CD8-positive, alpha-beta memory T cell (primary cell): ENCODE measurements around the gene IQCN. TPM values are rescaled to one million over a fixed set of nuclear protein-coding genes. Genes with fewer than 3 reads are reported as not detected.

Experiments used
- CTCF ChIA-PET: fragments of 350-600 bp; sonication (Branson Sonifier 250); formaldehyde crosslinking; loops from one replicate; lab custom pipeline; 2021; ENCODE audit warnings: antibody characterized with exemption; lab: Charles Lee
- POLR2A ChIA-PET: fragments of 350-600 bp; sonication (Branson Sonifier 250); formaldehyde crosslinking; loops from one replicate; lab custom pipeline; 2021; ENCODE audit warnings: antibody characterized with exemption; lab: Charles Lee
- DNase-seq, 5 donors: peaks; one replicate each; pipeline versions ENCODE4 v3.0.0 to v3.0.0-alpha.2; 2020 to 2022; ENCODE audit warnings: mixed read lengths in 1 of 5
- H3K27ac ChIP-seq: one replicate; pipeline ENCODE4 v1.7.0; 2013; ENCODE audit warnings: low read depth, mild to moderate bottlenecking, low read length, moderate library complexity
- H3K27me3 ChIP-seq: 2 replicates; pipeline ENCODE4 v1.7.0; 2013; ENCODE audit warnings: low read length, mild to moderate bottlenecking; ENCODE audit not compliant: insufficient read depth, poor library complexity, severe bottlenecking
- H3K36me3 ChIP-seq: 2 replicates; pipeline ENCODE4 v1.7.0; 2013; ENCODE audit warnings: mild to moderate bottlenecking, low read length, moderate library complexity; ENCODE audit not compliant: insufficient read depth
- H3K4me1 ChIP-seq: 2 replicates; pipeline ENCODE4 v1.7.0; 2013; ENCODE audit warnings: mild to moderate bottlenecking, low read length, moderate library complexity; ENCODE audit not compliant: insufficient read depth
- H3K4me3 ChIP-seq: 2 replicates; pipeline ENCODE4 v1.7.0; 2013; ENCODE audit warnings: mild to moderate bottlenecking, low read length
- H3K9me3 ChIP-seq: 2 replicates; pipeline ENCODE4 v1.7.0; 2013; ENCODE audit warnings: mild to moderate bottlenecking, low read length
- H3K27ac Mint-ChIP-seq, 8 donors: one replicate each; pipeline ENCODE4 v1.8.0; 2020 to 2021; ENCODE audit warnings: mixed read lengths in 8 of 8, mild to moderate bottlenecking in 6 of 8, inconsistent platforms in 3 of 8, moderate library complexity in 3 of 8
- H3K27me3 Mint-ChIP-seq, 2 donors: one replicate each; pipeline ENCODE4 v1.8.0; 2020 to 2021; ENCODE audit warnings: mixed read lengths in 2 of 2, mild to moderate bottlenecking in 1 of 2, moderate library complexity in 1 of 2
- H3K36me3 Mint-ChIP-seq, 3 donors: one replicate each; pipeline ENCODE4 v1.8.0; 2020 to 2021; ENCODE audit warnings: mixed read lengths in 3 of 3, inconsistent platforms in 1 of 3, mild to moderate bottlenecking in 1 of 3
- H3K4me1 Mint-ChIP-seq, 3 donors: one replicate each; pipeline ENCODE4 v1.8.0; 2020 to 2021; ENCODE audit warnings: mixed read lengths in 3 of 3, inconsistent platforms in 1 of 3, mild to moderate bottlenecking in 1 of 3
- H3K4me3 Mint-ChIP-seq, 7 donors: one replicate each; pipeline ENCODE4 v1.8.0; 2020 to 2021; ENCODE audit warnings: mixed read lengths in 7 of 7, mild to moderate bottlenecking in 6 of 7, moderate library complexity in 4 of 7, inconsistent platforms in 2 of 7
- H3K9me3 Mint-ChIP-seq, 5 donors: one replicate each; pipeline ENCODE4 v1.8.0; 2020 to 2022; ENCODE audit warnings: mixed read lengths in 5 of 5, mild to moderate bottlenecking in 3 of 5, moderate library complexity in 2 of 5, inconsistent platforms in 1 of 5
- polyA plus RNA-seq: library from polyadenylated mRNA; unstranded; fragments of 300-500 nt; fragmentation: Illumina TruSeq; gene quantifications from one replicate; pipeline ENCODE4 v1.2.3, GENCODE V29; 2021
- total RNA-seq, 2 experiments: library from RNA; stranded (reverse); gene quantifications; one replicate each; pipeline ENCODE4 v1.2.3, GENCODE V29; 2021

Gene IQCN
- total and polyA plus RNA-seq, 3 experiments from 2014 or later: 0.31 to 1.3 (median 1.3) TPM

DNA sequence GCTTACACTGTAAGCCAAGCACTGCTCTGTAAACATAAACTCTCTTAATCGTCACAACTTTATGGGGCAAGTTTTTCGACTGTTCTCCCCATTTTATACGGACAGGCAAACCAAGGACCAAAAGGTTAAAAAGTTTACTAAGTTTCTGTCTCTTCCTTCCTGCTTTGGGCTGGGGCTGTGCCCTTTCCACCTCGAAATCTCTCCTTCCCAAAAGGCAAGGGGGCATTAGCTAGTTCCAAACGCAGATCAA, 4.9 kb upstream of the IQCN start:
- peaks cover 37 to 56% (median 38%) of the 10 kb centered on the region in 3 donors for H3K4me1 Mint-ChIP-seq
- H3K4me3 Mint-ChIP-seq: peak overlapping the region; percentile 89 to 98 (median 98)
- ChIA-PET POLR2A (interaction anchor here (0.6 to 6.5 kb wide), 21 partner anchors 12 to 1454 kb away, joined by 3 to 283 read pairs (median 11); partner anchors contain the start of genes LSM4, MAST3, MPV17L2 and RAB3A), CTCF (interaction anchor here (0.6 to 15.5 kb wide), 38 partner anchors 10 to 310 kb away, joined by 3 to 436 read pairs (median 6); partner anchors contain the start of genes LSM4, MPV17L2, PGPEP1 and RAB3A)
- peaks cover 0 to 50% of the 10 kb centered on the region in 2 donors for H3K27me3 Mint-ChIP-seq
- peak overlapping the region; percentile 100 for H3K27ac ChIP-seq
- peak overlapping the region; percentile 90 to 99 (median 99) for H3K27ac Mint-ChIP-seq
- peaks cover 0 to 11% (median 7%) of the 10 kb centered on the region in 5 donors for H3K9me3 Mint-ChIP-seq
- no peaks in the 10 kb centered on the region for H3K27me3 ChIP-seq
- H3K4me3 ChIP-seq: peak overlapping the region; percentile 98
- DNase-seq: no peak
- H3K9me3 ChIP-seq: no peaks in the 10 kb centered on the region
- H3K36me3 ChIP-seq: peaks cover 14% of the 10 kb centered on the region
- peaks cover 50% of the 10 kb centered on the region for H3K4me1 ChIP-seq
- peaks cover 7 to 46% (median 7%) of the 10 kb centered on the region in 3 donors for H3K36me3 Mint-ChIP-seq

- Histone ChIP-seq H3K36me3 (peaks cover 14% of the 10 kb centered on the region), H3K27me3 (no peaks in the 10 kb centered on the region), H3K27ac (peak overlapping the region; percentile 100), H3K4me3 (peak overlapping the region; percentile 98), H3K4me1 (peaks cover 53% of the 10 kb centered on the region), H3K9me3 (no peaks in the 10 kb centered on the region)
- H3K27me3 Mint-ChIP-seq: peaks cover 0 to 50% of the 10 kb centered on the region in 2 donors
- DNase-seq: peak; percentile 32 to 77 (median 51)
- peaks cover 7 to 46% (median 7%) of the 10 kb centered on the region in 3 donors for H3K36me3 Mint-ChIP-seq
- ChIA-PET POLR2A (interaction anchor here (0.5 to 6.5 kb wide), 19 partner anchors 13 to 553 kb away, joined by 3 to 283 read pairs (median 5); partner anchors contain the start of genes LSM4, MAST3, MPV17L2 and RAB3A), CTCF (interaction anchor here (0.6 to 15.5 kb wide), 38 partner anchors 9 to 310 kb away, joined by 3 to 436 read pairs (median 6); partner anchors contain the start of genes LSM4, MPV17L2, PGPEP1 and RAB3A)
- H3K4me3 Mint-ChIP-seq: peak overlapping the region; percentile 89 to 98 (median 98)
- peaks cover 37 to 59% (median 38%) of the 10 kb centered on the region in 3 donors for H3K4me1 Mint-ChIP-seq
- peak overlapping the region; percentile 90 to 99 (median 99) for H3K27ac Mint-ChIP-seq
- peaks cover 0 to 11% (median 7%) of the 10 kb centered on the region in 5 donors for H3K9me3 Mint-ChIP-seq
These were observed 4.4 kb upstream of the IQCN start for GRCh38 chr19:18278521-18279265.

GRCh38 chr19:18274781-18275356, 617 bp upstream of the IQCN start:
- Mint-ChIP-seq H3K4me3 (peak overlapping the region in 5 of 7 donors; percentile 37 to 88 (median 55)), H3K36me3 (peaks cover 7 to 41% (median 7%) of the 10 kb centered on the region in 3 donors), H3K4me1 (peaks cover 28 to 52% (median 36%) of the 10 kb centered on the region in 3 donors), H3K27me3 (peaks cover 0 to 48% of the 10 kb centered on the region in 2 donors), H3K9me3 (peaks cover 0 to 6% (median 3%) of the 10 kb centered on the region in 5 donors), H3K27ac (peak overlapping the region in 7 of 8 donors; percentile 48 to 99 (median 73))
- no peaks in the 10 kb centered on the region for H3K9me3 ChIP-seq
- H3K27me3 ChIP-seq: no peaks in the 10 kb centered on the region
- peak in 3 of 5 donors; percentile 48 to 71 (median 52) for DNase-seq
- ChIA-PET CTCF (interaction anchor here (1.2 to 15.5 kb wide), 3 partner anchors 16 to 58 kb away, joined by 4 to 436 read pairs (median 299); partner anchors contain the start of genes LSM4 and PGPEP1), POLR2A (interaction anchor here (1.1 kb wide), 1 partner anchor 18 kb away, joined by 4 read pairs; no protein-coding TSS in a partner anchor)
- peaks cover 40% of the 10 kb centered on the region for H3K4me1 ChIP-seq
- H3K4me3 ChIP-seq: no peak overlapping the region
- H3K36me3 ChIP-seq: peaks cover 14% of the 10 kb centered on the region
- peak overlapping the region; percentile 2 for H3K27ac ChIP-seq

GRCh38 chr19:18273561-18274218, 562 bp downstream of the IQCN start:
- Mint-ChIP-seq H3K4me3 (peak overlapping the region in 4 of 7 donors; percentile 34 to 88 (median 68)), H3K36me3 (peaks cover 0 to 32% (median 2%) of the 10 kb centered on the region in 3 donors), H3K9me3 (peaks cover 0 to 2% (median 0%) of the 10 kb centered on the region in 5 donors), H3K4me1 (peaks cover 19 to 40% (median 29%) of the 10 kb centered on the region in 3 donors), H3K27me3 (peaks cover 0 to 36% of the 10 kb centered on the region in 2 donors), H3K27ac (peak overlapping the region in 4 of 8 donors; percentile 43 to 99 (median 84))
- H3K4me3 ChIP-seq: no peak overlapping the region
- H3K27me3 ChIP-seq: no peaks in the 10 kb centered on the region
- peaks cover 32% of the 10 kb centered on the region for H3K4me1 ChIP-seq
- H3K27ac ChIP-seq: no peak overlapping the region
- CTCF ChIA-PET: interaction anchor here (1.1 to 15.5 kb wide), 4 partner anchors 8 to 81 kb away, joined by 3 to 436 read pairs (median 152); partner anchors contain the start of genes JUND, LSM4, MPV17L2 and PGPEP1
- POLR2A ChIA-PET: no interaction called here
- no peaks in the 10 kb centered on the region for H3K9me3 ChIP-seq
- DNase-seq: peak in 2 of 5 donors; percentile 34 to 61
- H3K36me3 ChIP-seq: peaks cover 7% of the 10 kb centered on the region

DNA sequence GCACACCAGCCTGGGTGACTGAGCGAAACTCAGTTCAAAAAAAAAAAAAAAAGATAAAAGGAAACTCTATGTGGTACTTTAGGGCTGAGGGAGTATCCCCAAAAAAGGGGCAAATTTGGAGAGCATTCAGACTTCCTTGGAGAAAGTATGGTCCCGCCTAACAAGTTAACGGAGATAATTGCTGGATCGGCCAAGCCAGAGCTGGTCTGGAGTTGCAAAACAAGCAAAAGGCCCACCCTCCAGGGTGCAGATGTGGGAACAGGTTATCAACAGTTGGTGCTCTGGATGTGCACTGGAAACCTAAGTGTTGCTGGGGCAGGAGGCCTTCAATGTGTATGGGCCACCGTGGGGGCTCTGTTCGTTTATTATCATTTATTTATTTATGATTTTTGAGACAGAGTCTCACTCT, 2.8 kb downstream of the IQCN start:
- peaks cover 2% of the 10 kb centered on the region for H3K36me3 ChIP-seq
- ChIA-PET CTCF (interaction anchor here (0.7 to 15.5 kb wide), 3 partner anchors 10 to 61 kb away, joined by 3 to 436 read pairs (median 3); partner anchors contain the start of genes JUND and PGPEP1), POLR2A (interaction anchor here (1.1 kb wide), 1 partner anchor 9 kb away, joined by 4 read pairs; no protein-coding TSS in a partner anchor)
- no peaks in the 10 kb centered on the region for H3K27me3 ChIP-seq
- DNase-seq: peak in 2 of 5 donors; percentile 39 to 63
- peak overlapping the region in 4 of 7 donors; percentile 19 to 80 (median 54) for H3K4me3 Mint-ChIP-seq
- peaks cover 7 to 25% (median 20%) of the 10 kb centered on the region in 3 donors for H3K4me1 Mint-ChIP-seq
- H3K4me3 ChIP-seq: no peak overlapping the region
- no peaks in the 10 kb centered on the region for H3K9me3 ChIP-seq
- H3K36me3 Mint-ChIP-seq: peaks cover 3 to 33% (median 5%) of the 10 kb centered on the region in 3 donors
- peaks cover 0 to 18% of the 10 kb centered on the region in 2 donors for H3K27me3 Mint-ChIP-seq
- H3K4me1 ChIP-seq: peaks cover 23% of the 10 kb centered on the region
- H3K27ac Mint-ChIP-seq: peak overlapping the region in 5 of 8 donors; percentile 8 to 99 (median 22)
- H3K9me3 Mint-ChIP-seq: no peaks in the 10 kb centered on the region
- no peak overlapping the region for H3K27ac ChIP-seq

GRCh38 chr19:18270326-18270725, 3.9 kb downstream of the IQCN start:
- no peaks in the 10 kb centered on the region for H3K9me3 ChIP-seq
- Mint-ChIP-seq H3K4me3 (peak overlapping the region in 1 of 7 donors; percentile 32), H3K27me3 (peaks cover 0 to 16% of the 10 kb centered on the region in 2 donors), H3K9me3 (no peaks in the 10 kb centered on the region), H3K36me3 (peaks cover 5 to 38% (median 6%) of the 10 kb centered on the region in 3 donors), H3K4me1 (peaks cover 15 to 30% (median 21%) of the 10 kb centered on the region in 3 donors), H3K27ac (peak overlapping the region in 1 of 8 donors; percentile 99)
- DNase-seq: no peak
- no peak overlapping the region for H3K27ac ChIP-seq
- ChIA-PET POLR2A (interaction anchor here (1.1 kb wide), 1 partner anchor 48 kb away, joined by 6 read pairs; no protein-coding TSS in a partner anchor), CTCF (interaction anchor here (2.7 to 15.5 kb wide), 2 partner anchors 8 to 63 kb away, joined by 23 to 436 read pairs; partner anchors contain the start of gene PGPEP1)
- H3K4me3 ChIP-seq: no peak overlapping the region
- no peaks in the 10 kb centered on the region for H3K27me3 ChIP-seq
- H3K36me3 ChIP-seq: peaks cover 5% of the 10 kb centered on the region
- peaks cover 15% of the 10 kb centered on the region for H3K4me1 ChIP-seq
